ENCODE results near the gene PTPRG. TPM values are rescaled to one million over a fixed set of nuclear protein-coding genes. Genes with fewer than 3 reads are reported as not detected.

Gene PTPRG
- total and polyA plus RNA-seq, 2 experiments from 2014 or later, result 24.4 to 131 TPM

- no peak for TF ChIP-seq REST (IDR thresholded peaks at IDR 0.05; ENCODE audit: unreplicated experiment)
- TF ChIP-seq JUNB (IDR thresholded peaks at IDR 0.05; ENCODE audit: unreplicated experiment), result no peak
- no peak for TF ChIP-seq ZNF114 (CRISPR knock-in tag; IDR thresholded peaks at IDR 0.05)
Observed at GRCh38 chr3:62316525-62316924, 755.2 kb downstream of the PTPRG start (continued).

- Histone ChIP-seq H4K20me1 (replicated peaks; ENCODE audit: insufficient read depth) (0 out of 2 replicates have a peak, but pooled peaks cover 4% of the 10 kb centered on the region), H3K9me2 (ENCODE audit: insufficient read depth) (no peaks in the 10 kb centered on the region), H2AFZ (peak overlapping the region; percentile 48; the same call in 1 of the 2 replicates), H3K4me1 (ENCODE audit: insufficient read depth) (peaks cover 1% of the 10 kb centered on the region), H3K36me3 (ENCODE audit: insufficient read depth) (no peaks in the 10 kb centered on the region), H3K27ac (ENCODE audit: low read depth) (no peak overlapping the region), H3F3A (replicated peaks; ENCODE audit: low read depth) (no peaks in the 10 kb centered on the region), H3K4me3 (peak overlapping the region; percentile 79), H3K27me3 (ENCODE audit: insufficient read depth) (no peaks in the 10 kb centered on the region), H3K4me2 (peak overlapping the region; percentile 86), H3K79me2 (replicated peaks; ENCODE audit: insufficient read depth) (no peaks in the 10 kb centered on the region)
- Mint-ChIP-seq H3K4me3 (peak overlapping the region; percentile 94), H3K9me3 (peaks cover 7% of the 10 kb centered on the region; the same call in 2 of the 3 replicates), H3K27ac (peak overlapping the region; percentile 96), H3K36me3 (ENCODE audit: low read depth) (peaks cover 7% of the 10 kb centered on the region; the same call in 2 of the 3 replicates), H3K4me1 (peaks cover 4% of the 10 kb centered on the region; the same call in 1 of the 3 replicates), H3K27me3 (ENCODE audit: insufficient read depth, low read depth, poor library complexity) (peaks cover 10% of the 10 kb centered on the region)
- TF ChIP-seq, protein P1, sequence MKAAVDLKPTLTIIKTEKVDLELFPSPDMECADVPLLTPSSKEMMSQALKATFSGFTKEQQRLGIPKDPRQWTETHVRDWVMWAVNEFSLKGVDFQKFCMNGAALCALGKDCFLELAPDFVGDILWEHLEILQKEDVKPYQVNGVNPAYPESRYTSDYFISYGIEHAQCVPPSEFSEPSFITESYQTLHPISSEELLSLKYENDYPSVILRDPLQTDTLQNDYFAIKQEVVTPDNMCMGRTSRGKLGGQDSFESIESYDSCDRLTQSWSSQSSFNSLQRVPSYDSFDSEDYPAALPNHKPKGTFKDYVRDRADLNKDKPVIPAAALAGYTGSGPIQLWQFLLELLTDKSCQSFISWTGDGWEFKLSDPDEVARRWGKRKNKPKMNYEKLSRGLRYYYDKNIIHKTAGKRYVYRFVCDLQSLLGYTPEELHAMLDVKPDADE (IDR thresholded peaks at IDR 0.05), result no peak
- TF ChIP-seq ZNF331 (CRISPR knock-in tag; IDR thresholded peaks at IDR 0.05; ENCODE audit: low read depth) (no peak), STAT1 (IDR thresholded peaks at IDR 0.05; ENCODE audit: unreplicated experiment) (no peak), EZH2phosphoT487 (IDR thresholded peaks at IDR 0.05; ENCODE audit: unreplicated experiment) (no peak), ZNF114 (CRISPR knock-in tag; IDR thresholded peaks at IDR 0.05) (no peak)
- TF ChIP-seq, protein P2, sequence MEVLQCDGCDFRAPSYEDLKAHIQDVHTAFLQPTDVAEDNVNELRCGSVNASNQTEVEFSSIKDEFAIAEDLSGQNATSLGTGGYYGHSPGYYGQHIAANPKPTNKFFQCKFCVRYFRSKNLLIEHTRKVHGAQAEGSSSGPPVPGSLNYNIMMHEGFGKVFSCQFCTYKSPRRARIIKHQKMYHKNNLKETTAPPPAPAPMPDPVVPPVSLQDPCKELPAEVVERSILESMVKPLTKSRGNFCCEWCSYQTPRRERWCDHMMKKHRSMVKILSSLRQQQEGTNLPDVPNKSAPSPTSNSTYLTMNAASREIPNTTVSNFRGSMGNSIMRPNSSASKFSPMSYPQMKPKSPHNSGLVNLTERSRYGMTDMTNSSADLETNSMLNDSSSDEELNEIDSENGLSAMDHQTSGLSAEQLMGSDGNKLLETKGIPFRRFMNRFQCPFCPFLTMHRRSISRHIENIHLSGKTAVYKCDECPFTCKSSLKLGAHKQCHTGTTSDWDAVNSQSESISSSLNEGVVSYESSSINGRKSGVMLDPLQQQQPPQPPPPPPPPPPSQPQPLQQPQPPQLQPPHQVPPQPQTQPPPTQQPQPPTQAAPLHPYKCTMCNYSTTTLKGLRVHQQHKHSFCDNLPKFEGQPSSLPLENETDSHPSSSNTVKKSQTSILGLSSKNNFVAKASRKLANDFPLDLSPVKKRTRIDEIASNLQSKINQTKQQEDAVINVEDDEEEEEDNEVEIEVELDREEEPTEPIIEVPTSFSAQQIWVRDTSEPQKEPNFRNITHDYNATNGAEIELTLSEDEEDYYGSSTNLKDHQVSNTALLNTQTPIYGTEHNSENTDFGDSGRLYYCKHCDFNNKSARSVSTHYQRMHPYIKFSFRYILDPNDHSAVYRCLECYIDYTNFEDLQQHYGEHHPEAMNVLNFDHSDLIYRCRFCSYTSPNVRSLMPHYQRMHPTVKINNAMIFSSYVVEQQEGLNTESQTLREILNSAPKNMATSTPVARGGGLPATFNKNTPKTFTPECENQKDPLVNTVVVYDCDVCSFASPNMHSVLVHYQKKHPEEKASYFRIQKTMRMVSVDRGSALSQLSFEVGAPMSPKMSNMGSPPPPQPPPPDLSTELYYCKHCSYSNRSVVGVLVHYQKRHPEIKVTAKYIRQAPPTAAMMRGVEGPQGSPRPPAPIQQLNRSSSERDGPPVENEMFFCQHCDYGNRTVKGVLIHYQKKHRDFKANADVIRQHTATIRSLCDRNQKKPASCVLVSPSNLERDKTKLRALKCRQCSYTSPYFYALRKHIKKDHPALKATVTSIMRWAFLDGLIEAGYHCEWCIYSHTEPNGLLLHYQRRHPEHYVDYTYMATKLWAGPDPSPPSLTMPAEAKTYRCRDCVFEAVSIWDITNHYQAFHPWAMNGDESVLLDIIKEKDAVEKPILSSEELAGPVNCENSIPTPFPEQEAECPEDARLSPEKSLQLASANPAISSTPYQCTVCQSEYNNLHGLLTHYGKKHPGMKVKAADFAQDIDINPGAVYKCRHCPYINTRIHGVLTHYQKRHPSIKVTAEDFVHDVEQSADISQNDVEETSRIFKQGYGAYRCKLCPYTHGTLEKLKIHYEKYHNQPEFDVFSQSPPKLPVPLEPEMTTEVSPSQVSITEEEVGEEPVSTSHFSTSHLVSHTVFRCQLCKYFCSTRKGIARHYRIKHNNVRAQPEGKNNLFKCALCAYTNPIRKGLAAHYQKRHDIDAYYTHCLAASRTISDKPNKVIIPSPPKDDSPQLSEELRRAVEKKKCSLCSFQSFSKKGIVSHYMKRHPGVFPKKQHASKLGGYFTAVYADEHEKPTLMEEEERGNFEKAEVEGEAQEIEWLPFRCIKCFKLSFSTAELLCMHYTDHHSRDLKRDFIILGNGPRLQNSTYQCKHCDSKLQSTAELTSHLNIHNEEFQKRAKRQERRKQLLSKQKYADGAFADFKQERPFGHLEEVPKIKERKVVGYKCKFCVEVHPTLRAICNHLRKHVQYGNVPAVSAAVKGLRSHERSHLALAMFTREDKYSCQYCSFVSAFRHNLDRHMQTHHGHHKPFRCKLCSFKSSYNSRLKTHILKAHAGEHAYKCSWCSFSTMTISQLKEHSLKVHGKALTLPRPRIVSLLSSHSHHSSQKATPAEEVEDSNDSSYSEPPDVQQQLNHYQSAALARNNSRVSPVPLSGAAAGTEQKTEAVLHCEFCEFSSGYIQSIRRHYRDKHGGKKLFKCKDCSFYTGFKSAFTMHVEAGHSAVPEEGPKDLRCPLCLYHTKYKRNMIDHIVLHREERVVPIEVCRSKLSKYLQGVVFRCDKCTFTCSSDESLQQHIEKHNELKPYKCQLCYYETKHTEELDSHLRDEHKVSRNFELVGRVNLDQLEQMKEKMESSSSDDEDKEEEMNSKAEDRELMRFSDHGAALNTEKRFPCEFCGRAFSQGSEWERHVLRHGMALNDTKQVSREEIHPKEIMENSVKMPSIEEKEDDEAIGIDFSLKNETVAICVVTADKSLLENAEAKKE (CRISPR knock-in tag; IDR thresholded peaks at IDR 0.05), result no peak
- ATAC-seq, result peak; percentile 43
- no peak for DNase-seq (ENCODE audit: low spot score)
Observed at GRCh38 chr3:62318365-62318751, 757.0 kb downstream of the PTPRG start.

Measured in GM23338 (cell line).